Smooth muscle cell (in vitro differentiated cells): ENCODE data around the gene SLC9A8. TPM values are rescaled to one million over a fixed set of nuclear protein-coding genes. Genes with fewer than 3 reads are reported as not detected.

ENCODE experiments used
- DNase-seq: peaks from one replicate; lab custom pipeline; 2025; ENCODE audit not compliant: unreplicated experiment; lab: John Stamatoyannopoulos, UW
- H2AFZ ChIP-seq: fragments of 200-600 bp; sonication (generic); 2 replicates; pipeline ENCODE4 v1.6.0; 2016; ENCODE audit warnings: antibody characterized with exemption, low read depth, mild to moderate bottlenecking
- H3F3A ChIP-seq: fragments of 200-600 bp; sonication (generic); 2 replicates; pipeline ENCODE4 v1.6.0; 2017; ENCODE audit warnings: antibody characterized with exemption, low read depth
- H3K27ac ChIP-seq: fragments of 200-600 bp; sonication (generic); 2 replicates; pipeline ENCODE4 v1.5.1; 2016; ENCODE audit warnings: low read depth, mild to moderate bottlenecking
- H3K27me3 ChIP-seq: fragments of 200-600 bp; sonication (generic); 2 replicates; pipeline ENCODE4 v1.6.1; 2016; ENCODE audit warnings: low read depth, mild to moderate bottlenecking
- H3K36me3 ChIP-seq: fragments of 200-600 bp; sonication (generic); 2 replicates; pipeline ENCODE4 v1.5.1; 2016; ENCODE audit warnings: low read depth
- H3K4me1 ChIP-seq: fragments of 200-600 bp; sonication (generic); 2 replicates; pipeline ENCODE4 v1.5.1; 2016; ENCODE audit warnings: low read depth
- H3K4me2 ChIP-seq: fragments of 200-600 bp; sonication (generic); 2 replicates; pipeline ENCODE4 v1.6.0; 2016; ENCODE audit warnings: mild to moderate bottlenecking
- H3K4me3 ChIP-seq: fragments of 200-600 bp; sonication (generic); 2 replicates; pipeline ENCODE4 v1.5.1; 2016; ENCODE audit warnings: mild to moderate bottlenecking
- H3K79me2 ChIP-seq: fragments of 200-600 bp; sonication (generic); 2 replicates; pipeline ENCODE4 v1.6.0; 2016; ENCODE audit warnings: low read depth, mild to moderate bottlenecking
- H3K9ac ChIP-seq: fragments of 200-600 bp; sonication (generic); 2 replicates; pipeline ENCODE4 v1.6.0; 2016; ENCODE audit warnings: low read depth
- H3K9me3 ChIP-seq: fragments of 200-600 bp; sonication (generic); replicated peaks from 2 replicates; pipeline ENCODE4 v1.5.1; 2016; ENCODE audit warnings: low read depth
- H4K20me1 ChIP-seq: fragments of 200-600 bp; sonication (generic); 2 replicates; pipeline ENCODE4 v1.6.0; 2016; ENCODE audit warnings: low read depth
- CTCF ChIP-seq: fragments of 200-600 bp; sonication (generic); IDR thresholded peaks from 2 replicates; pipeline ENCODE4 v1.5.1; 2017; ENCODE audit warnings: borderline replicate concordance, mild to moderate bottlenecking, antibody characterized with exemption; ENCODE audit not compliant: insufficient read depth, poor library complexity, severe bottlenecking
- WGBS: methylation state at CpG from one replicate; pipeline ENCODE4 v1.1.7; 2016; ENCODE audit warnings: low lambda C conversion rate; 5-methylcytosine and 5-hydroxymethylcytosine counted together
- polyA plus RNA-seq: library from polyadenylated mRNA; unstranded; fragments of >200 nt; fragmentation: Nextera tagmentation; extraction: Ambion mirVana; gene quantifications from 2 replicates; pipeline ENCODE4 v1.2.1, GENCODE V29; 2016
- total RNA-seq: library from RNA; depleted of rRNA; stranded (reverse); fragments of >200 nt; gene quantifications from 2 replicates; pipeline ENCODE4 v1.2.3, GENCODE V29; 2014

Gene SLC9A8
- total and polyA plus RNA-seq, 2 experiments from 2014 or later = 2.2 to 4.5 TPM

- Histone ChIP-seq H3K4me3 (no peak overlapping the region), H3K4me1 (peaks cover 13% of the 10 kb centered on the region), H4K20me1 (peaks cover 78% of the 10 kb centered on the region), H2AFZ (no peak overlapping the region), H3K9ac (no peak overlapping the region), H3K27me3 (no peaks in the 10 kb centered on the region), H3K4me2 (no peak overlapping the region), H3K36me3 (no peaks in the 10 kb centered on the region), H3F3A (no peaks in the 10 kb centered on the region), H3K79me2 (peaks cover 65% of the 10 kb centered on the region), H3K27ac (no peak overlapping the region), H3K9me3 (no peaks in the 10 kb centered on the region)
- WGBS = 99% methylated on average over 4 of the region's 4 CpGs
- TF ChIP-seq CTCF = no peak
- DNase-seq = no peak
Measured at GRCh38 chr20:49910340-49910706, 97.7 kb downstream of the SLC9A8 start.

GRCh38 chr20:49913399-49914047, 100.9 kb downstream of the SLC9A8 start:
- no peaks in the 10 kb centered on the region for H3K36me3 ChIP-seq
- H3K4me3 ChIP-seq = peak overlapping the region; percentile 94
- 77% methylated on average over 16 of the region's 16 CpGs for WGBS
- H2AFZ ChIP-seq = no peak overlapping the region
- H3K4me1 ChIP-seq = peaks cover 21% of the 10 kb centered on the region
- peaks cover 63% of the 10 kb centered on the region for H4K20me1 ChIP-seq
- no peaks in the 10 kb centered on the region for H3K27me3 ChIP-seq
- H3K27ac ChIP-seq = peak overlapping the region; percentile 100
- no peak for TF ChIP-seq CTCF
- peaks cover 5% of the 10 kb centered on the region for H3F3A ChIP-seq
- no peak for DNase-seq
- no peak overlapping the region for H3K9ac ChIP-seq
- H3K79me2 ChIP-seq = peaks cover 64% of the 10 kb centered on the region
- no peaks in the 10 kb centered on the region for H3K9me3 ChIP-seq
- H3K4me2 ChIP-seq = peak overlapping the region; percentile 95

- no peak for DNase-seq
Measured at GRCh38 chr20:49914310-49915117, 101.9 kb downstream of the SLC9A8 start.

More at GRCh38 chr20:49914310-49915117, 101.9 kb downstream of the SLC9A8 start:
- H4K20me1 ChIP-seq = peaks cover 53% of the 10 kb centered on the region
- H3K9me3 ChIP-seq = no peaks in the 10 kb centered on the region
- peak overlapping the region; percentile 94 for H3K4me3 ChIP-seq
- 13% methylated on average over 19 of the region's 19 CpGs for WGBS
- H3K27me3 ChIP-seq = no peaks in the 10 kb centered on the region
- no peak overlapping the region for H2AFZ ChIP-seq
- H3K27ac ChIP-seq = peak overlapping the region; percentile 100
- H3K9ac ChIP-seq = peak overlapping the region; percentile 100
- peaks cover 58% of the 10 kb centered on the region for H3K79me2 ChIP-seq
- H3F3A ChIP-seq = peaks cover 5% of the 10 kb centered on the region
- TF ChIP-seq CTCF = no peak
- H3K36me3 ChIP-seq = no peaks in the 10 kb centered on the region
- peak overlapping the region; percentile 95 for H3K4me2 ChIP-seq
- peaks cover 21% of the 10 kb centered on the region for H3K4me1 ChIP-seq
